HepG2 (cell line): ENCODE measurements around the gene ANKS1A. TPM values are rescaled to one million over a fixed set of nuclear protein-coding genes. Genes with fewer than 3 reads are reported as not detected.

Experiments
- ATAC-seq: fragments of 200-7000 bp; cut with Tn5 transposase; 3 replicates; pipeline ENCODE4 v1.9.1; 2020; ENCODE audit warnings: mild to moderate bottlenecking, moderate library complexity
- BruUV-seq: library from RNA; stranded (reverse); fragments of 400-500 nt; replicated peaks from 2 replicates; lab custom pipeline; 2021; lab: Mats Ljungman, UMichigan
- CTCF ChIA-PET: fragments of 300-600 bp; formaldehyde crosslinking; extraction: SDS; loops from one replicate; lab custom pipeline; 2021; ENCODE audit warnings: low total read pairs, inconsistent platforms, low intra/inter-chr PET ratio; lab: Yijun Ruan, JAX
- POLR2A ChIA-PET: fragments of 350-600 bp; sonication (Branson Sonifier 250); formaldehyde crosslinking; loops from one replicate; lab custom pipeline; 2020; ENCODE audit warnings: antibody characterized with exemption, inconsistent platforms; lab: Yijun Ruan, JAX
- DNase-seq: peaks from one replicate; pipeline ENCODE4 v3.0.0-alpha.2; 2015; ENCODE audit warnings: low spot score
- FAIRE-seq: peaks from 3 replicates; lab custom pipeline; 2011; peaks lifted over from hg19 to GRCh38; lab: Jason Lieb, UNC
- H2AFZ ChIP-seq: one replicate; pipeline ENCODE4 v1.6.1; 2011; ENCODE audit warnings: low read length, inconsistent platforms
- H3K27ac ChIP-seq: fragments of 300-600 bp; 3 replicates; pipeline ENCODE4 v1.8.0; 2011; ENCODE audit warnings: mixed run types, mild to moderate bottlenecking, mixed read lengths, low read length, inconsistent platforms; ENCODE audit not compliant: insufficient read depth; ENCODE audit errors: extremely low read length
- H3K27me3 ChIP-seq, 2 experiments: fragments of 200-600 bp in 1 of 2; 2 replicates in 1 of 2; 3 replicates in 1 of 2; pipeline versions ENCODE4 v1.6.0 to v1.8.0; 2011; ENCODE audit warnings: low read length in 2 of 2, mild to moderate bottlenecking in 2 of 2, moderate library complexity in 2 of 2, inconsistent platforms in 1 of 2; ENCODE audit not compliant: insufficient read depth in 2 of 2, control insufficient read depth in 1 of 2
- H3K36me3 ChIP-seq, 2 experiments: fragments of 200-600 bp in 1 of 2; replicated peaks in 1 of 2; 2 replicates in 1 of 2; 3 replicates in 1 of 2; pipeline versions ENCODE4 v1.5.1 to v1.8.0; 2011; ENCODE audit warnings: low read length in 2 of 2, inconsistent platforms in 1 of 2; ENCODE audit not compliant: insufficient read depth in 2 of 2, control insufficient read depth in 1 of 2
- H3K4me1 ChIP-seq: 2 replicates; pipeline ENCODE4 v1.5.1; 2012; ENCODE audit warnings: low read length, inconsistent platforms; ENCODE audit not compliant: insufficient read depth
- H3K4me2 ChIP-seq: 2 replicates; pipeline ENCODE4 v1.6.0; 2011; ENCODE audit warnings: low read depth, low read length, inconsistent platforms
- H3K4me3 ChIP-seq, 3 experiments: fragments of 200-600 bp in 1 of 3; sonication (generic), shearing (Covaris generic) in 1 of 3; replicated peaks in 1 of 3; 2 replicates each; pipeline ENCODE4 v1.5.1; 2011 to 2016; ENCODE audit warnings: low read length in 3 of 3, inconsistent platforms in 2 of 3, low read depth in 2 of 3, mild to moderate bottlenecking in 2 of 3, control low read depth in 1 of 3, mixed read lengths in 1 of 3; ENCODE audit not compliant: insufficient read depth in 1 of 3
- H3K79me2 ChIP-seq: one replicate; pipeline ENCODE4 v1.6.1; 2011; ENCODE audit warnings: low read length, inconsistent platforms; ENCODE audit not compliant: insufficient read depth
- H3K9ac ChIP-seq: 2 replicates; pipeline ENCODE4 v1.6.0; 2011; ENCODE audit warnings: mild to moderate bottlenecking, low read depth, low read length, inconsistent platforms; ENCODE audit not compliant: insufficient read depth
- H3K9me3 ChIP-seq: 2 replicates; pipeline ENCODE4 v1.5.1; 2012; ENCODE audit warnings: mild to moderate bottlenecking, low read length
- H4K20me1 ChIP-seq: 2 replicates; pipeline ENCODE4 v1.6.0; 2011; ENCODE audit warnings: inconsistent platforms, mild to moderate bottlenecking, low read length, moderate library complexity; ENCODE audit not compliant: insufficient read depth
- ATF7 ChIP-seq, 2 experiments: fragments of 450-650 bp in 1 of 2; sonication (generic) in 1 of 2; formaldehyde crosslinking in 1 of 2; IDR thresholded peaks; 2 replicates each; pipeline versions ENCODE4 v1.4.0 to v1.6.1; 2016 to 2020; ENCODE audit warnings: antibody characterized with exemption in 1 of 2, mild to moderate bottlenecking in 1 of 2, missing genetic modification reagents in 1 of 2
- CEBPB ChIP-seq: IDR thresholded peaks from 2 replicates; pipeline ENCODE4 v1.6.1; 2011; ENCODE audit warnings: low read depth, low read length, improper control_type of control experiment, borderline replicate concordance
- CEBPG ChIP-seq: IDR thresholded peaks from 2 replicates; pipeline ENCODE4 v1.6.1; 2016
- FOXA1 ChIP-seq, 2 experiments: fragments of 450-650 bp in 1 of 2; sonication (generic) in 1 of 2; formaldehyde crosslinking in 1 of 2; IDR thresholded peaks; 2 replicates each; pipeline versions ENCODE4 v1.4.0 to v1.6.1; 2016 to 2020; ENCODE audit warnings: missing genetic modification reagents in 1 of 2
- PRDM15 ChIP-seq: sonication (generic); formaldehyde crosslinking; IDR thresholded peaks from 2 replicates; pipeline ENCODE4 v1.4.0; 2020; ENCODE audit warnings: missing genetic modification reagents
- ZNF337 ChIP-seq: sonication (generic); formaldehyde crosslinking; IDR thresholded peaks from 2 replicates; pipeline ENCODE4 v1.5.1; 2020; ENCODE audit warnings: missing genetic modification reagents, low read depth, mild to moderate bottlenecking, borderline replicate concordance
- ZNF7 ChIP-seq: IDR thresholded peaks from 2 replicates; pipeline ENCODE4 v1.6.1; 2016; ENCODE audit warnings: missing biosample characterization, missing genetic modification reagents
- WGBS: methylation state at CpG from one replicate; pipeline ENCODE4 v1.1.6; 2017; ENCODE audit warnings: low lambda C conversion rate; 5-methylcytosine and 5-hydroxymethylcytosine counted together
- in situ Hi-C: cut with HindIII; loops from 2 replicates; pipeline ENCODE4 v1.10.0; 2017; ENCODE audit warnings: low pct_unique_long_range_greater_than_20kb; ENCODE audit not compliant: extremely low pct_ligation_motif_present
- intact Hi-C: fragments of 100-400 bp; cut with micrococcal nuclease; formaldehyde crosslinking; loops from one replicate; pipeline ENCODE4 v1.10.0; 2022; ENCODE audit not compliant: unreplicated experiment
- polyA plus RNA-seq, 8 experiments: library from polyadenylated mRNA; depleted of rRNA in 3 of 8; stranded (reverse) in 7 of 8; unstranded in 1 of 8; fragments of >200 nt; fragmentation: Illumina TruSeq in 4 of 8; extraction: Trizol in 4 of 8; gene quantifications; 2 replicates each; pipeline versions ENCODE4 v1.2.1 to v1.2.3, GENCODE V29; 2011 to 2016; ENCODE audit warnings: low read depth in 4 of 8, missing spikeins in 1 of 8, mixed read lengths in 1 of 8; ENCODE audit not compliant: insufficient read depth in 1 of 8
- total RNA-seq, 5 experiments: library from RNA; depleted of rRNA; stranded (reverse); fragments of >200 nt; fragmentation: Illumina TruSeq; extraction: Trizol; gene quantifications; 2 replicates each; pipeline ENCODE4 v1.2.3, GENCODE V29; 2016; ENCODE audit warnings: low read depth in 1 of 5
- TF ChIP-seq, protein P1 (sequence below): sonication (generic); formaldehyde crosslinking; IDR thresholded peaks from 2 replicates; pipeline ENCODE4 v1.8.0; 2022; ENCODE audit warnings: missing genetic modification reagents, mild to moderate bottlenecking, moderate library complexity, borderline replicate concordance
- TF ChIP-seq, protein P2 (sequence below): IDR thresholded peaks from 2 replicates; pipeline ENCODE4 v1.6.1; 2018; ENCODE audit warnings: missing genetic modification reagents, mild to moderate bottlenecking, missing compliant biosample characterization

Gene ANKS1A
- total and polyA plus RNA-seq, 2 of the 13 experiments (the other 11 are each of a cell fraction or from before 2014, with no cell fraction given) = 7.2 to 15.1 TPM

- in situ Hi-C loops (no loop called here), intact Hi-C loops (no loop called here)
- ChIA-PET CTCF (no interaction called here), POLR2A (interaction anchor here (0.7 kb wide), 1 partner anchor 15 kb away, joined by 3 read pairs; no protein-coding TSS in a partner anchor)
- BruUV-seq = no TSS peak
- H3K4me3 ChIP-seq = no peak overlapping the region
- no peak overlapping the region for H3K9ac ChIP-seq
- H3K4me1 ChIP-seq = peaks cover 24% of the 10 kb centered on the region
- no peaks in the 10 kb centered on the region for H3K9me3 ChIP-seq
- 22% methylated on average over 4 of the region's 4 CpGs for WGBS
- no peaks in the 10 kb centered on the region for H3K36me3 ChIP-seq
- FAIRE-seq = no peak
- ATAC-seq = no peak
- no peak overlapping the region for H3K27ac ChIP-seq
- no peaks in the 10 kb centered on the region for H4K20me1 ChIP-seq
- no peak overlapping the region for H3K4me2 ChIP-seq
- TF ChIP-seq ATF7 (IDR thresholded peaks at IDR 0.05) (0 out of 2 replicates have a peak, but pooled peaks have one; percentile 30), ATF7 (CRISPR knock-in tag; IDR thresholded peaks at IDR 0.05) (no peak), CEBPG (CRISPR knock-in tag) (peak; percentile 84), CEBPB (peak; percentile 86)
- TF ChIP-seq, protein P1, sequence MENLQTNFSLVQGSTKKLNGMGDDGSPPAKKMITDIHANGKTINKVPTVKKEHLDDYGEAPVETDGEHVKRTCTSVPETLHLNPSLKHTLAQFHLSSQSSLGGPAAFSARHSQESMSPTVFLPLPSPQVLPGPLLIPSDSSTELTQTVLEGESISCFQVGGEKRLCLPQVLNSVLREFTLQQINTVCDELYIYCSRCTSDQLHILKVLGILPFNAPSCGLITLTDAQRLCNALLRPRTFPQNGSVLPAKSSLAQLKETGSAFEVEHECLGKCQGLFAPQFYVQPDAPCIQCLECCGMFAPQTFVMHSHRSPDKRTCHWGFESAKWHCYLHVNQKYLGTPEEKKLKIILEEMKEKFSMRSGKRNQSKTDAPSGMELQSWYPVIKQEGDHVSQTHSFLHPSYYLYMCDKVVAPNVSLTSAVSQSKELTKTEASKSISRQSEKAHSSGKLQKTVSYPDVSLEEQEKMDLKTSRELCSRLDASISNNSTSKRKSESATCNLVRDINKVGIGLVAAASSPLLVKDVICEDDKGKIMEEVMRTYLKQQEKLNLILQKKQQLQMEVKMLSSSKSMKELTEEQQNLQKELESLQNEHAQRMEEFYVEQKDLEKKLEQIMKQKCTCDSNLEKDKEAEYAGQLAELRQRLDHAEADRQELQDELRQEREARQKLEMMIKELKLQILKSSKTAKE (CRISPR knock-in tag) = no peak
- no peak for DNase-seq
- no peak overlapping the region for H2AFZ ChIP-seq
- H3K79me2 ChIP-seq = no peaks in the 10 kb centered on the region
- no peaks in the 10 kb centered on the region for H3K27me3 ChIP-seq
These were observed 205.1 kb downstream of the ANKS1A start for GRCh38 chr6:35094183-35094582.

- 10% methylated on average over 4 of the region's 4 CpGs for WGBS
- intact Hi-C loops = no loop called here
- peaks cover 24% of the 10 kb centered on the region for H3K4me1 ChIP-seq
- no peak for FAIRE-seq
- no peaks in the 10 kb centered on the region for H3K27me3 ChIP-seq
- H3K4me2 ChIP-seq = no peak overlapping the region
- BruUV-seq = no TSS peak
- in situ Hi-C loops = no loop called here
- H3K79me2 ChIP-seq = no peaks in the 10 kb centered on the region
- no peaks in the 10 kb centered on the region for H3K9me3 ChIP-seq
- H4K20me1 ChIP-seq = no peaks in the 10 kb centered on the region
- H2AFZ ChIP-seq = no peak overlapping the region
- no peak overlapping the region for H3K9ac ChIP-seq
- no peaks in the 10 kb centered on the region for H3K36me3 ChIP-seq
- ChIA-PET POLR2A (no interaction called here), CTCF (no interaction called here)
- no peak overlapping the region for H3K27ac ChIP-seq
- peak; percentile 37; the same call in 2 of the 3 replicates for ATAC-seq
- DNase-seq = peak; percentile 26
- H3K4me3 ChIP-seq = no peak overlapping the region
- no peak for TF ChIP-seq ZNF337 (CRISPR knock-in tag)
- TF ChIP-seq ZNF7 (CRISPR knock-in tag) = no peak
- TF ChIP-seq PRDM15 (CRISPR knock-in tag) = peak; percentile 57; the same call in 1 of the 2 replicates
- TF ChIP-seq FOXA1 (IDR thresholded peaks at IDR 0.05) = no peak
- TF ChIP-seq FOXA1 (CRISPR knock-in tag; IDR thresholded peaks at IDR 0.05) = no peak
- TF ChIP-seq, protein P2, sequence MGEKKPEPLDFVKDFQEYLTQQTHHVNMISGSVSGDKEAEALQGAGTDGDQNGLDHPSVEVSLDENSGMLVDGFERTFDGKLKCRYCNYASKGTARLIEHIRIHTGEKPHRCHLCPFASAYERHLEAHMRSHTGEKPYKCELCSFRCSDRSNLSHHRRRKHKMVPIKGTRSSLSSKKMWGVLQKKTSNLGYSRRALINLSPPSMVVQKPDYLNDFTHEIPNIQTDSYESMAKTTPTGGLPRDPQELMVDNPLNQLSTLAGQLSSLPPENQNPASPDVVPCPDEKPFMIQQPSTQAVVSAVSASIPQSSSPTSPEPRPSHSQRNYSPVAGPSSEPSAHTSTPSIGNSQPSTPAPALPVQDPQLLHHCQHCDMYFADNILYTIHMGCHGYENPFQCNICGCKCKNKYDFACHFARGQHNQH = no peak
These were observed 207.2 kb downstream of the ANKS1A start for GRCh38 chr6:35096129-35096862.
